LNCaP clone FGC (cell line): ENCODE results near the gene ARL6IP6.
A peak's percentile ranks its signal among the peaks of the same experiment; 100 is the strongest.

ENCODE experiments used
- DNase-seq: peaks from one replicate; pipeline ENCODE4 v3.0.0-alpha.2; 2011; ENCODE audit warnings: low read depth
- H3K4me3 ChIP-seq: 2 replicates; pipeline ENCODE4 v1.5.1; 2011; ENCODE audit warnings: mild to moderate bottlenecking, low read depth, low read length, control low read depth
- CTCF ChIP-seq: IDR thresholded peaks from 2 replicates; pipeline ENCODE4 v1.5.1; 2012; ENCODE audit warnings: mild to moderate bottlenecking; ENCODE audit not compliant: control insufficient read depth, insufficient read depth; ENCODE audit errors: extremely low read depth

The ARL6IP6 gene

GRCh38 chr2:152763651-152764050, 45.2 kb downstream of the ARL6IP6 start:
- no peak for TF ChIP-seq CTCF
- DNase-seq = no peak
- no peak overlapping the region for H3K4me3 ChIP-seq

GRCh38 chr2:152766928-152767327, 48.5 kb downstream of the ARL6IP6 start:
- DNase-seq = no peak
- no peak overlapping the region for H3K4me3 ChIP-seq
- no peak for TF ChIP-seq CTCF

- no peak for TF ChIP-seq CTCF
- DNase-seq = peak; percentile 46
- H3K4me3 ChIP-seq = no peak overlapping the region
Observed at GRCh38 chr2:152781175-152781574, 62.8 kb downstream of the ARL6IP6 start.

- DNase-seq = peak; percentile 18
- no peak overlapping the region for H3K4me3 ChIP-seq
- TF ChIP-seq CTCF = no peak
Observed at GRCh38 chr2:152782171-152782570, 63.8 kb downstream of the ARL6IP6 start.

GRCh38 chr2:152790883-152791282, 72.5 kb downstream of the ARL6IP6 start:
- no peak for DNase-seq
- TF ChIP-seq CTCF = no peak
- no peak overlapping the region for H3K4me3 ChIP-seq

GRCh38 chr2:152791979-152792378, 73.6 kb downstream of the ARL6IP6 start:
- no peak overlapping the region for H3K4me3 ChIP-seq
- no peak for TF ChIP-seq CTCF
- no peak for DNase-seq

GRCh38 chr2:152792974-152793373, 74.6 kb downstream of the ARL6IP6 start:
- DNase-seq = no peak
- no peak overlapping the region for H3K4me3 ChIP-seq
- no peak for TF ChIP-seq CTCF
